NOMO-1 treated with dmso at 0.1 percent for 144 hours (cell line): ENCODE results near the gene HERC2.

Source experiments
- DNase-seq: peaks from one replicate; lab custom pipeline; 2025; ENCODE audit not compliant: unreplicated experiment; lab: John Stamatoyannopoulos, UW

The HERC2 gene

DNA sequence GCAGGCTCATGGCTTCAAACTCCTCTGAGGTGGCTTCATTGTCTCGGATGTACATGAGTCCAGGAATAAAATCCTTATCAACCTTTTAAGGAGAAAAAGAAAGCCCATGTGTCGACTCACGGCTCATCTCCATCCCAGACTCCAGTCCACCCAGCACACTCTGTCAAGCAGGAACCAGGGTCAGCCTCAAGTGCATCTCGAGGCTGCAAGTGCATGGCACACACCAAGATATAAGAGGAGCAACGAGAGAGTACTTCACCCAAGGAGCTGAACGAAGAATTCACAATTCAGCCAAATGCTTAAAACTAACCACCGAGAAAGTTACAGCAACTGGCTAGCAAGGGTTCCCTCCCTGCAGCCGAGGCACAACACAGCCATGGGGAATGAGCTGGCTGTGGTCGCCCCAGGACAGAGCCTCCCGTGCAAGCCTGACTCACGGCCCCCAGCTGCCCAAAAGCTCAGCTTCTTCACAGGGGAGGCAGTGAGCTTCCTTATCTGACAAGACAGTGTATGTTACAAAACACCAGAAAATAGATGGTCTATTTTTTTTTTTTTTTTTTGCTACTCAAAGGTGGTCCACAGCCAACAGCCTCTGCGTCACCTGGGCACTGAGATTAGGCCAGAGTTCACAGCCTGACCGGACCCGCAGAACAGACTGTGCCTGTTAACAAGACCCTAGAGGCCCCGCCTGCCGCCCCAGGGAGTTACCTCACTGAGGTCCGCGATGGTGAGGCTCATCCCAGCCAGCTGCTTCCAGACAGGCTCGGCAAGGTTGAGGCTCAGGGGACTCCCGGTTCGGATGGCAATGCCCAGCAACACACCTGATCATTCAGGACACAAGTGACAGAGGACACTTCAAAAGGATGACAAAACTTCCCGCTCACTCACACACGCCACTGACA, 207.0 kb downstream of the HERC2 start:
- no peak for DNase-seq

GRCh38 chr15:28114114-28114455, 207.9 kb downstream of the HERC2 start:
- no peak for DNase-seq

DNA sequence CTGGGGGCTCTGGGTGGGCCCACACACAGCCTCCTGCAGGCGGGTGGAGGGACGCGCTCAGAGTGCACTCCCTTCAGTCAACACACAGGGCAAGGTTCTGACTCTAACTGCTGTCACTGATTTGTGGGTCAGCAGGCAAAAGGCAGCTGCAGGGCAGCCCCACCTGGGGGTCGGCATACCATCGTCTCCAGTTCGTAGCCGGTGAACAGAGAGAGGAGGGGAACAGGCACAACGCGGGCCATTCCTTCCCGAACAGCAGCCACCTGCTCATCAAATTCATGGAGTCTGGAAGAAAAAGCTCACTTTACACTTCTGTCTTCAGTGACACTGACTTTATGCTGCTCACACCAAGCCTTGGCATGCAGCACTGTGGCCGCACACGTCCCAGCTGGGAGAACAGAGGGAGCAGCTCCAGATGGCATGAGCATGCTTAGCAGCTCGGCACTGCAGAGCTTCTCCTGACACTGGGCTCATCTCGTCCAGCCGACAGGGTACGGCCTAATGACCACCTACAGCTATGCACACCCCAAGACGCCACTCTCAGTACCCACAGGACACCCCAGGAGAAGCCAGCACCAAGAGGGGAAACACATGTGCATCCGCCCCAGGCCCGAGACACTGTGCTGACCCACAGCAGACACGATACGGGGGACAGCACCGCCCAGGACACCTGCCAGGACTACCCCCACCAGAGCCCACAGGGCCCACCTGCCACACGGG, 208.4 kb downstream of the HERC2 start:
- DNase-seq: no peak

- no peak for DNase-seq
These were observed 209.0 kb downstream of the HERC2 start for GRCh38 chr15:28112962-28113361.

- no peak for DNase-seq
These were observed 209.7 kb downstream of the HERC2 start for GRCh38 chr15:28112101-28112760.

DNA sequence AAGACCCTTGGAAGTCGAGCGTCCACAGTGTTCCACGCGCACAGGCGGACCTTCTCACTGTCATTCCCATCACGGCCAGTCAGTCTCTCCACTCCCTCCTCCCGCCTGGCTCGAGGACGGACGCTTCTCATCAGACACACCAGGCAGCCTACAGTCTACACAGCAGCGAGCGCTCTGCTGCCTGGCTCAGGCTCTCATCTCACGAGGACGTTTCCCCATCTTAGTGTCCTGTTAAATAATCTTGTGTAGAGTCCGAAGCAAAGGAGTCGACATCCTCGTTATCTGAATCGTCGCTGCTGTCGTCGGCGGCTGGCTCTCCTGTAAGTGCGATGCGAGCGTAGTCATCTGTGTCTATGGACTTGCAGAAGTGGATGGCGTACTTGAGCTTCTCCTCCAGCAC, 210.4 kb downstream of the HERC2 start:
- DNase-seq: no peak

DNA sequence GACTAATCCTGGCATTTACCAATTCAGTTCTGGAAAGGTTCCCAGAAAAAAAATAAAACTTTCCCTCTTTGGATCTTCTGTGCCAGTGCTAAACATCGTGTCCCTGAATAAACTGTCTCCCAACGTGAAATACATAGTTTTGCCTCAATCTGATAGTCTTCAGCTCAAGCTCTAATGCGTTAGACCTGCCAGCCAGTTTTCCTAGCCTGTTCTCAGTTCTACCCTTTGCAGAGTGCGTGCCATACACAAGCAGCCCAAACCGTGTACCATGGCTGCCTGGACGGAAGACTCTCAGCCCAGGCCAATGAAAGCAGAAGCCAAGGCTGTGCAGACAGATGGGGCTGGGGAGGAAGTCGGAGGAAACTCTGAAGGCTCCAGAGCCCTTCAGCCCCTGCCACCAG, 211.5 kb downstream of the HERC2 start:
- no peak for DNase-seq

GRCh38 chr15:28109626-28110455, 212.1 kb downstream of the HERC2 start:
- no peak for DNase-seq

DNA sequence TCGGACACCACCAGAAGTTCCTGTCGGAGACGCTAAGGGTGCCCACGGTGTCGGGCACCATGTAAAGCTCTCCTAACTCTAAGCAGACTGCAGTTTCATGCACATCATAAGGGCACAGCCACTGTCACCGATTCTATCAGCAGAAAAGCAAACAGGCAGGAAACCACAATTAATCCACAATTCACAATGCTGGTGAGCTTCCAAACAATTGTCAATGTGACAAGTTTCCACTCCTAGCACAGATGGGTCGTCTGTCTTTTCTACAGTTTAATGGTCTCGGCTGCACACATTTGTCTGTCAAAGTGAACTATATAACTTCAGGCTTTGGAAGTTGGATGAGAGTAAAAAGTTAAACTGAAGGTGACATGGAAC, 214.1 kb downstream of the HERC2 start:
- DNase-seq: no peak

GRCh38 chr15:28107111-28107903, 214.7 kb downstream of the HERC2 start:
- DNase-seq: no peak

DNA sequence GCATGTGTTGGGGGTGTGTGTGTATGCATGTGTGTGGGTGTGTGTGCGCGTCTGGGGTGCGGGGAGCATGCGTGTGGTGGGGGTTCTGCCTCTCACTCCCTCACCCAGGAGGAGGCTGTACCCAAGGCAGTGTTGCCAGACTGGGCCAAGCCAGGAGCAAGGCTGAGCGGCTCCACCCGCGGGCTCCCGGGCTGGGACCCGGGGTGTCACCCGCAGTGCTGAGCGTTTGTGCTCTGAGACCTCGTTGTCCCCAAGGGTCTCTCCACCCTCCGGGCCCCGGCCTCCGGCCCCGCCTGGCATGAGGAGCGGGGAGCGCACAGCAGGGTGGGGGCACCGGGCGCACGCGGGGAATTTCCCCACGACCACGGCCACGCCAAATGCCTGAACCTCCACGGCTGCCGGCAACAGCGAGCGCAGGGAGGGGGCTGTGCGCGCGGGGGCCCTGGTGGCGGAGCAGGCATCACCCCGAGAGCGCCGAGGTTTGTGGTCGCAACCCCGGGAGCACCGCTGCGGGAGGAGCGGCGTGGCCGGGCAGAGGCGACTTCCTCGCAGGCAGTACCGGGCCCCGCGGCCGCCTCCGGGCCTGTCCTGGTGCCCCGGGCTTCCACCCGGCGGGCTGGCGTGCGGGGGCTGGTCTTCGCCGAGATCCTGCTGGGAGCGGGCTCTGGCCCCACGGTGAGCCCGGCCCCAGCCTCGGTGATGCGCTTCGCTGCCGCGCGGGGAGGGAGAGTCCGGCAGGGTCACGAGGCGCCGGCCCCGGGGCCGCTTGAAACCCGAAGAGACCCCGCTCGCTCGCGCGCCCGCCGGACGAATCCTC, 215.5 kb downstream of the HERC2 start:
- DNase-seq: no peak

DNA sequence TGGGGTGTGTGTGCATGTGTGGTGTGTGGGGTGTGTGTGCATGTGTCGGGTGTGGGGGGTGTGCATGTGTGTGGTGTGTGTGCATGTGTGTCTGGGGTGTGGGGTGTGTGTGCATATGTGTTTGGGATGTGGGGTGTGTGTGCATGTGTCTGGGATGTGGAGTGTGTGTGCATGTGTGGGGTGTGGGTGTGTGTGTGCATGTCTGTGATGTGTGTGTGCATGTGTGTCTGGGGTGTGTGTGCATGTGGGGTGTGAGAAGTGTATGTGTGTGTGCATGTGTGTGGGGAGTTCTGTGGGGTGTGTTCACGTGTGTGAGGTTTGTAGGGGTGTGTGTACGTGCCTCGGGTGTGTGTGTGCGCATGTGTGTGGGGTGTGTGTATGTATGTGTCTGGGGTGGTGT, 216.2 kb downstream of the HERC2 start:
- DNase-seq: no peak

- no peak for DNase-seq
These were observed 216.7 kb downstream of the HERC2 start for GRCh38 chr15:28105224-28105791.

DNA sequence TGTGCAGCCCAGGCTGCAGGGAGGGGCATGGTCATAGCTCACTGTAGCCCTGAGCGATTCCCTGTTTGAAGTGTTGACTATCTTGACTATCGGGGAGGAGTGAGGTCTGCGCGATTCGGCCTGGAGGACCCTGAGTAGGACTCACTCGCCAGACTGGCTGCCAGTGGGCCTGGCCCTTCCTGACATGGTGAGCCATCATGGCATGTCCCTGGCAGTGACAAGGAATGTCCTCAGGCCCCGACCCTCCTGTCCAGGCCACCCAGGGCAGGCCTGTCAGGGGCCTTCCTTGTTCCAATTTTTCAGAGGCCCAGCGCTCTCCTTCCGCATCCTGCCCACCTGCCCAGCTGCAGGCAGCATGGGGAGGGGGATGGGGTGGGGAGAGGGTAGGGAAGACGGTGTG, 217.7 kb downstream of the HERC2 start:
- DNase-seq: no peak

GRCh38 chr15:28103831-28104230, 218.1 kb downstream of the HERC2 start:
- no peak for DNase-seq

GRCh38 chr15:28101983-28102441, 220.0 kb downstream of the HERC2 start:
- no peak for DNase-seq

GRCh38 chr15:28101201-28101600, 220.8 kb downstream of the HERC2 start:
- no peak for DNase-seq

DNA sequence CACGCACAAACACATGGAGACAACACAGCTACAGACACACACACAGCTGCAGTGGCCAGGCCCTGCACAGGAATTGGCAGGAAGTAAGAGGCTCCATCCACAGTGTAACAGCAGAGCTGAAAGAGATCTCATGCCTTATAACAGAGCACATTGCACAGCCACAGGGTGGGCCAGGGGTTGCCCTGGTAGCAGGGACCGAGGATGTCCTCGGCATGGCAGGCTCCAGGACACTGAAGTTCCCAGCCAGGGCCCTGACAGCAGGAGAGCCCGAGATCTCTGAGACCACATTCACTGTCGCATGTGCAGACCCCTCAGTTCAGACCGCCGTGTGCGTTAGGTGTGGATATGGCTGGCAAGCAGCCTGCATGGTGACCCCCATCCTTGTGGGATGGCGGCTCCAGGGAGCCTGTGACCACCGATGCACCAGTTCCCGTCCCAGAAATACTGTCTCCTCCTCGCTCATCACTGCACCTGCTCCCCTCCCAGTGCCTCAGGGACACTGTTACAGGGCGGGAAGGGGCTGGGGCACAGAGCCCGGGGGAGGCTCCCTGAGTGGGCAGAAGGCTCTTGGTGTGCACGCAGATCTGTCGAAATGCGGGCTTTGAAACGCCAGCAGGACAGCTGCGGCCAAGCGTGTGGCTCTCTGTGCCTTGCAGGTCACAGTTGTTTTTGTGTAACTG, 221.3 kb downstream of the HERC2 start:
- DNase-seq: no peak
